GM19035 (cell line): Measurements from ENCODE around the gene DIAPH3.
"Not testable (repeated sequence)": the region's sequence is repeated elsewhere in the genome, so short reads cannot be mapped to it uniquely, and the experiment has no call there.

Experiments used
- ATAC-seq: cut with Tn5 transposase; IDR thresholded peaks from one replicate; pipeline ENCODE4 v1.9.1; 2021; ENCODE audit not compliant: unreplicated experiment

DIAPH3 gene, protein sequence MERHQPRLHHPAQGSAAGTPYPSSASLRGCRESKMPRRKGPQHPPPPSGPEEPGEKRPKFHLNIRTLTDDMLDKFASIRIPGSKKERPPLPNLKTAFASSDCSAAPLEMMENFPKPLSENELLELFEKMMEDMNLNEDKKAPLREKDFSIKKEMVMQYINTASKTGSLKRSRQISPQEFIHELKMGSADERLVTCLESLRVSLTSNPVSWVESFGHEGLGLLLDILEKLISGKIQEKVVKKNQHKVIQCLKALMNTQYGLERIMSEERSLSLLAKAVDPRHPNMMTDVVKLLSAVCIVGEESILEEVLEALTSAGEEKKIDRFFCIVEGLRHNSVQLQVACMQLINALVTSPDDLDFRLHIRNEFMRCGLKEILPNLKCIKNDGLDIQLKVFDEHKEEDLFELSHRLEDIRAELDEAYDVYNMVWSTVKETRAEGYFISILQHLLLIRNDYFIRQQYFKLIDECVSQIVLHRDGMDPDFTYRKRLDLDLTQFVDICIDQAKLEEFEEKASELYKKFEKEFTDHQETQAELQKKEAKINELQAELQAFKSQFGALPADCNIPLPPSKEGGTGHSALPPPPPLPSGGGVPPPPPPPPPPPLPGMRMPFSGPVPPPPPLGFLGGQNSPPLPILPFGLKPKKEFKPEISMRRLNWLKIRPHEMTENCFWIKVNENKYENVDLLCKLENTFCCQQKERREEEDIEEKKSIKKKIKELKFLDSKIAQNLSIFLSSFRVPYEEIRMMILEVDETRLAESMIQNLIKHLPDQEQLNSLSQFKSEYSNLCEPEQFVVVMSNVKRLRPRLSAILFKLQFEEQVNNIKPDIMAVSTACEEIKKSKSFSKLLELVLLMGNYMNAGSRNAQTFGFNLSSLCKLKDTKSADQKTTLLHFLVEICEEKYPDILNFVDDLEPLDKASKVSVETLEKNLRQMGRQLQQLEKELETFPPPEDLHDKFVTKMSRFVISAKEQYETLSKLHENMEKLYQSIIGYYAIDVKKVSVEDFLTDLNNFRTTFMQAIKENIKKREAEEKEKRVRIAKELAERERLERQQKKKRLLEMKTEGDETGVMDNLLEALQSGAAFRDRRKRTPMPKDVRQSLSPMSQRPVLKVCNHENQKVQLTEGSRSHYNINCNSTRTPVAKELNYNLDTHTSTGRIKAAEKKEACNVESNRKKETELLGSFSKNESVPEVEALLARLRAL

DNA sequence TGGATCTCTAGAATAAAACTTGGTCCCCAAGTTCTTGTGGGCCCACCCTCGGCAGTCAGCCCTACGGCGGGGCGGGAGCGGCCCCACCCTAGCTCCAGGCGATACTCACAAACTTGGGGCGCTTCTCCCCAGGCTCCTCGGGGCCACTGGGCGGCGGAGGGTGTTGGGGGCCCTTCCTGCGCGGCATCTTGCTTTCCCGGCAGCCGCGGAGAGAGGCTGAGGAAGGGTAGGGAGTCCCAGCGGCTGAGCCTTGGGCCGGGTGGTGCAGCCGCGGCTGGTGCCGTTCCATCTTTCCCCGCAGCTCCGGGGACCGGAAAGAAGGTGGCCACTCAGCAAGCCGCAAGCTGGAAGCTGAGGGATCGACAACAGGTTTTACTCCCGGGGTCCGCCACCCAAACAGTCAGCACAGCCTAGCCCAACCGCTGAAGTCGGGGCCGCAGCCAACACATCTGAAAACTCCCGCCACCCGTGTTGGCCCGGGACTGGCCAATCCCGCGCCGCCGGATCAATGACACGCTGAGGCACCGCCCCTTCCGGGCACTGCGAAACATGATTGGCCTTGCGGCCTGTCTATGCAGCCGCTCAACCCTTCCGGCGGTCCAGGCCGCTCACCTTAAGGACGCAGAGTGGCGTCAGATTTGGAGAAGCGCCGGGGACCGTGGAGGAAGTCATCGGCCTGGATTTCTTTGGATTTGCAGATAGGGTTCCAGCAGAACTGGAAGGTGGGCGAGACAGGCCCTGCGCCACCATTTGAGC, at the start of gene DIAPH3:
Gene DIAPH3, minus strand, starts transcription at position 451 of the 756 bp plus-strand sequence. Its CDS starts 162 bp downstream, at position 289.
- peak; percentile 100 for ATAC-seq

DNA sequence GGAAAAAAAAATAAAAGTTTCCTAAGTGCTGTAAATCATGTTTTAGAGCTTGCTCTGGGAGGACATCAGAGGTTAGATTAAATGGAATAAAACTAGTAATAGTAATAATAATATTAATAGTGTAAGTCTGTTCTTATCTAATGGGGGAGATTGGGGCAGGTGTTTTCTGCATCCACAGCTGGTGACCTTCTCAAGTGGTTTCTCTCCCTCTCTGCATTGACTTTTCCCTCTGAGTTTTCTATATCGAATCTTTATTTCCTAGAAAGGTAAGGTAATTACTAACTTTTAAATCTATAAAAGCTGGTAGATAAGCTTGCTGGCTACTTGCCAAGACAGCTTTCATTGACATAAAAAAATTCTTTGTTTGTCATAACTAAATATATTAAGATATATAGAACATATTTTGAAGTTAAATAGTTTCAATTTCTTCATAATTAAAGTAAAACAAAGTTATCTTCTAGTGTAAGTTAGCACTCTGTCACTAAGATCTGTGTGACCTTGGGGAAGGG, 49.6 kb upstream of the DIAPH3 start:
- ATAC-seq, result no peak

DNA sequence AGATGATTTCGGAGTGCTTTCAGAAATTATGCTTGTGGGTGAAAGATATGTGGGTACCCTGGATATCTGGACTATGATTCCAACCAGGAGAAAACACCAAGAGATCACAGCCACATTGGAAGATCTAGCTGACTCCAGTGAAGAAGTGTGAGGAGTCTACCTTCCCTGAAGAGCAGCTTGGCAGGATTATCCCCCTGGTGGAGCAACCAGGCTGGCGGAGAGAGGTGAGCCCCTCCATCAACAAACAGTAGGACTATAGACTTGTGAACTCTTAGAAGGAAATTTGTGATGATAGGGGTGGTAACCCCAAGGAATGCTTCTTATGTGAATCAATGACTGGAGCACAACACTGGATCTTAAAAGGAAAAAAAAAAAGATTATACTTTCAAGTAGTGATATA, 47.8 kb upstream of the DIAPH3 start:
- no peak for ATAC-seq

DNA sequence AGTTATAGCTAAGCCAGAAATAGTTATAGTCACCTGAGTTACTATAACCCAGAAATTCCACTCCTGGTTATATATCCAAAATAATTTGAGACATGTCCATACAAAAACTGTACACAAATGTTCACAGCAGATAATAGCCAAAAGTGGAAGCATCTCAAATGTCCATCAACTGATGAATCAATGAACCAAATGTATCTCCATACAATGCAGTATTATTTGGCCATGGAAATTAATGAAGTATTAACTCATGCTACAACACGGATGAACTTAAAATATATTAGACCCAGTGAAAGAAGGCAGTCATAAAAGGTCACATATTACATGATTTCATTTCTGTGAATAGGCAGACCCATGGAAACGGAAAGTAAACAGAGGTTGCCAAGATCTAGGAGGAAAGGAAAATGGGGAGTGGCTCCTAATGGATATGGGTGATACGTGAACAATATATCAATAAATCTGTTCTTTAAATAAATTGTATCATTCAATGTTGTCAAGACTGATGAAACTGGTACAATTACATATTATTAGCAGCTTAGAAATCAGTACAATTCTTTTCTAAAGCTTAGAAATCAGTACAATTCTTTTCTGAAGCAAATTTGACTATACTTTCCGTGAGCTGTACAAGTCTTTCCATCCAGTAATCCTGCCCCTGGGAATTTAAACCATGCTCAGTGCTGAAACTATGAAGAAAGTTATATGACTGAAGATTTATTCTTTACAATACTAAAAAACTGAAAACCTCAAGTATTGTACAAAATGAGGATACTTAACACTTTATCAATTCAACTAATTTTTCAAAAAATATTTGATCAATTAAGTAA, 47.0 kb upstream of the DIAPH3 start:
- no peak for ATAC-seq

DNA sequence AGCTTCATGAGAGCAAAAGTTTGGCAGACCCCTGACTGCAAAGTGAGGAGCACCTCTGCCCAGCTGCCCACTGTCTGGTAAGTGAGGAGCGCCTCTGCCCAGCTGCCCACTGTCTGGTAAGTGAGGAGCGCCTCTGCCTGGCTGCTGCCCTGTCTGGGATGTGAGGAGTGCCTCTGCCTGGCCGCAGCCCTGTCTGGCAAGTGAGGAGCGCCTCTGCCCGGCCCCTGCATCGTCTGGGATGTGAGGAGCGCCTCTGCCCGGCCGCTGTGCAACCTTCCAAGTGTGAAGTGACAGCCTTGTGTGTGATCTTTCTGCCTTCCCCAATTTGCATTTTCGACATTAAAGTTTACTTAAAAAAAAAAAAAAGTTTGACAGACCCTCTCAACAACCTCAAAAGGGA, 41.8 kb upstream of the DIAPH3 start:
- not testable (repeated sequence) for ATAC-seq

DNA sequence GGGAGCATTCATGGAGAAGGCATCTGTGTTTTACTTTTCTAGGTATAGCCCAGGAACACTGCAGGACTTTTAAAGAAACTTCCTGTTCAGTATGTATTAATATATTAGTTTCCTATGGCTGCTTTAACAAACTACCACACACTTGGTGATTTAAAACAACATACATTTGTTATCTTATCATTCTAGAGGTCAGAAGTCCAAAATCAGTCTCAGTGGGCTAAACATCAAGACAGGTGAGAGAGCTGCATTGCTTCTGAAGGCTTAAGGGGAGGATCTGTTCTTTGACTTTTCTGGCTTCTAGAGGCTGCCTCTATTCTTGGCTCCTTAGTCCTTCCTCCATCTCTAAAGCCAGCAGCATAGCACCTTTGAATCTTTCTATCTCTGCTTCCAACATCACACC, 37.6 kb upstream of the DIAPH3 start:
- no peak for ATAC-seq

DNA sequence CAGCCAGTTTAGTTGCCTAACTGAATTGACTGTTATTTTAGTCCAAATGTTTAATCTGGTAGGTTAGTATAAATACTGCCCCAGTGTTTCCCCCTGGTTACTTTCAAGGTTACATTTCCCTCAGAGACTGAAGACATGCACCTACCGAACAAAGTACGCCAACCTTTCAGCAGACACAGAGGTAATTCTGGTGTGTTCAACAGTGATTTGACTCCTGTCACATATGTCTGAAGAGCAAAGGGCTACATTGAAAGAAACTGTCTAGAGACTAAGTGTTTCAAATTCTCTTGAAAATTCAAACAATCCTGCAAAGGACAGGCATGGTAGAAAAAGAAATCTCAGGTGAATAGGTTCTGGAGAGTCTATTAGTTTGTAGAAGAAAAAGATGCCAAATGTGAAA, 32.2 kb upstream of the DIAPH3 start:
- ATAC-seq, result not testable (repeated sequence)

DNA sequence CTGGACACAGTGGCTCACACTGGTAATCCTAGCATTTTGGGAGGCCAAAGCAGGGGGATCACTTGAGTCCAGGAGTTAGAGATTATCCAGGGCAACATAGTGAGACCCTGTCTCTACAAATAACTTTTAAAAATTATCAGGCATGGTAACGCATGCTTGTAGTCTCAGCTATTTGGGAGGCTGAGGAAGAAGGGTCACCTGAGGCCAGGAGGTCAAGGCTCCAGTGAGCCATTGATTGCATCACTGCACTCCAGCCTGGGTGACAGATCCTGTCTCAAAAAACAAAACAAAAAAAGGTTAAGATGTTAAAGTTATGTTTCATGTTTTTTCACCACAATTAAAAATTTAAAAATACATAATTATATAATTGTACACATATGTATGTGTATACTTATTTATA, 19.2 kb upstream of the DIAPH3 start:
- no peak for ATAC-seq

DNA sequence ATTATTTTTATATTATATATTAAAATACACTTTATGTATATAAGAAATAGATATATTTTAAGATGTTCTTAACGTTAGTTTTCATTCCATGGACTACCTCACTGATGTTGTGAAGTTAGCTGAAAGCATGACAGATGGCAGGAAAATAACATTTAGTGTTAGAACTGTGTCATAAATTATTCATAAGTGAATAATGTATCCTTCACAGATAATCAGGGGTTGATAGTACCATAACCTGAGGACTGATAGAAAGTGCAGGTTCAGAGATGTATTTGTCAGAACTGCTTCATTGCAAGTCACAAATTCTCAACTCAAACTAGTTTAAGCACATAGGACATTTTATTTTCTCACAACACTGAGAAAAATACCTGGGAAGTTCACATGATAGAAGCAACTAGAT, 14.6 kb upstream of the DIAPH3 start:
- no peak for ATAC-seq

DNA sequence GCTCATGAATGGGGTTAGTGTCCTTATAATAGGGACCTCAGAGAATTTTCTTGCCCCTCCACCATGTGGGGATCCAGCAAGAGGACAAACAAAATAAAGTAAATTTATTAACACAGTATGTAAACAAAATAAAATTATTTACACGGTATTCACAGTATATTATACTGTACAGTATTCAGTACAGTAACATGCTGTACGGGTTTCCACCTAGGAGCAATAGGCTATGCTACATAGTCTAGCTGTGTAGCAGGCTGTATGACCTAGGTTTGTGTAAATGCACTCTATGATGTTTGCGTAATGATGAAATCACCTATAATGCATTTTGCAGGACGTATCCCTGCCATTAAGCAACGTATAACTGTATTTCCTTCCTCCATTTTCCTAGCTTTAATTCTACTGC, 11.8 kb upstream of the DIAPH3 start:
- no peak for ATAC-seq

DNA sequence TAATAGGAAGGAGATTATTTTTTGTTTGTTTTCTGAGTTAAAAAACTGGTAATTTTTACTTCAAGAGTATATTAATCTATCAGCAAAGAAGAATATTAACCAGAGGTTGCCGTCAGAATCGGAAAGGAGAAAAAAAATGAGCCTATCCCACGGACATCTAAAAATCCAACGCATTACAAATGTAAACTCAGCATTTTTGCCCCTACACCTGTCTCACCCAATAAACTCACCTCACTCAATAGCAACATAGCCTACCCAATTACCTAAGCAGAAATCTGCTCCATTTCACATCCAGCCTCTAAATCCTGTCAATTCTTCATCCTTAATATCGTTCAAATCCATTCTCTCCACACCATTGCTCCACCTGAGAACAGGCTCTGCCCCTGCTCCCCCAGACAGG, 10.4 kb upstream of the DIAPH3 start:
- no peak for ATAC-seq

DNA sequence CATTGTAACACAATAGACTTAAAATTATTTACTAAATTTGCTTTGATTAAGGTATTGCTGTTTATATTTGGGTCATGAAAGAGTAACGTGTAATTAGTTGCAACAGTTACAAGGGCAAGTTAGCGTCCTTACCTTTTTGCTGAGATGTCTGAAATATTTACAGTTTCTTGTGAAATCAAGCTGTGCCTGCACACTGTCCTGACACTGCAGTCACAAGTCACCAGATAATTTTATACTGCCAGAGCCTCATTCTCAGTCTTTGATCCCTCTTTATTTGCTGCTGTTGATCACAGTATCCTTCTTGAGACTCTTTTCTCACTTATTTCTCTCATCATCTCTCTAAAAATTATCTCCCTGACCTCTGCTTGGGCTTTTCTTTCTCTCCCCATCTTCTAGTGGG, 8.4 kb upstream of the DIAPH3 start:
- no peak for ATAC-seq

DNA sequence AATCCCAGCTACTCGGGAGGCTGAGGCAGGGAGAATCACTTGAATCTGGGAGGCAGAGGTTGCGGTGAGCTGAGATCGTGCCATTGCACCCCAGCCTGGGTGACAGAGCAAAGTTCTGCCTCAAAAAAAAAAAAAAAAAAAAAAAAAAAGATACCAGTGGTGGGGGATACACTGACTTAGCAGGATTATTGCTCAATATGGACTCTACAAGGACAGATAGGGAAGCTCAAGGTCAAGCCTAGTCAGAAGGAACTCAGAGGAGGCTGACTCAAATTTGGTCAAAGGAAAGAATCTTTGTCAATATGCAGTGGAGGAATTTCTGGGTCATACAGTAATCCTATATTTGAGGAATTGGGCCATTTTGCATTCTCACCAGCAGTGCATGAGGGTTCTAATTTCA, 6.7 kb upstream of the DIAPH3 start:
- ATAC-seq, result no peak

DNA sequence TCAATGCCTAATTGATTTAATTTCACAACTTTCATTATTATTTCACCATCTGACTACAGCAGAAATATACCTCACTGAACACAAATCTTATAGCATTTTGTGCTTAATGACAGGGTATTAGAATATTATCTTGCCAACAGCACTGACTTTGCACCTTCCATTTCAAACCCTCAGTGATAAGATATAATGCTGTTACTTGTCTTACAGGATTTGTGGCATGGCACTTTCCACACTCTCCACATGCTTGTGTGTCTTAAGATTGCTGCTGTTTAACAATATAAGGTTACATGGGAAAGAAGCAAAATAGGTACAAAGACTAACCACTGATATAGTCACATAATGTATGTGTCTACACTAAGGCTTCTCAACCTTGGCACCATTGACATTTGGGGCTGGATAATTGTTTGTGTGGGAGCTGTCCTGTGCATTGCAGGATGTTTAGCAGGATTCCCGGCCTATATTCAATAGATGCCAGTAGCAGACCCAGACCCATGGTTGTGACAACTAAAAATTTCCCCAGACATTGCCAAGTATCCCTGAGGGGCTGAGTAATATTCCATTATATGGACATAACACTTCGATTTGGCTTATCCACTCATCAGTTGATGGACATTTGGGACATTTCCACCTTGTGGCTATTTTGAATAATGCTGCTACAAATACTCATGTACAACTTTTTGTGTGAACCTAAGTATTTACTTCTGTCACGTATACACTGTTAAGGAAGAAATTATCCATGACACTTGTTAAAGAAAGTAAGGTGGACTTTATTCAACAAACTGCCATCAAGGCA, 5.7 kb upstream of the DIAPH3 start:
- ATAC-seq, result no peak

DNA sequence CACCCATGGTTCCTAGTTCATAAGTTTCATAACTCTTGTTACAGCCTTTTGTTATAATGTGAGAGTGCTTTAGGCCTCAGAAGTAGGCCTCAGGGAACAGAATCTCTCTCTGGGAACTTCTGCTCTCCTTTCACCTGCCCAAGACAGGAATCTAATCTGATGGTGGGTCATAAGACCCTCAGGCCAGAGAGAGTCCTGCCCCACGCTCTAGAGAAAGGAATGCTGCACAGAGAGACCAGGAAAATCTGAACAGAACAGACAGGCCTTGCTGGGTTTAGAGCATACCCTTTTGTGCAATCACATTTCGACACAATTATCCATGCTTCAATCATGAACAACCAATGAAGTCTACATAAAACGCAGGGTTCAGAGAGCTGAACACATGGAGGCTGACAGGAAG, 3.4 kb upstream of the DIAPH3 start:
- ATAC-seq, result no peak

DNA sequence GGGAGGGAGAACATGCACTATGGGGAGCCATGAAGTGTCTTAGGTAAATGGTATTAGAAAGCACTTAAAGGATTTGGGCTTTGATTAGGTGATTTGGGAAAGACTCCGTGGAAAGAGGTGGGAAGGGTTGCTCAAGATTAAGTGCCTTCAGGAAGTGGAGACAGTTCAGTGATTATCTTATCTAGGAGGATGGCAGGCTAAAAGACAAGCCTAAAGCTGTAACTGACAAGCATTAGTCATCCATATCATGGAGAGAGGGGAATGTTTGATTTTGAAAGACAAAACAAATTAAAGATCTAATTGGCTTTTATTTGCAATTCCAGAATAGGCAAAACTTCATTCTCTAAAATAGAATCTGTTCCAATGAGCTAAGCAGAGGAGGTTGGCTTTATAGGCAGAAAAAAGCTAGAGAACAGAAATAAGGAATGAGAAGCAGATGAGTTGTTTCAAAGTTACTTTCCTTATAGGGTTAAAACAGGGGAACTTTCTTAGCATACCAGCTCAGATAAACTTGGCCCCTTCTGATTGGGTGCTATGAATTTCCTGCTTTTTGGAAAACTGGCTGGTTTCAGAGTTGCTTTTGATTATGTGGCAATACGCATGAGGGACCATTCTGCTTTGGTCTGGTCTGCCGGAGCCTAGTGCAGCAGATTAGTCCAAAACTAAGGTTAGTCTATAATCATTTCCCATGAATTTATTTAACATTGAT, 1.8 kb upstream of the DIAPH3 start:
- no peak for ATAC-seq

DNA sequence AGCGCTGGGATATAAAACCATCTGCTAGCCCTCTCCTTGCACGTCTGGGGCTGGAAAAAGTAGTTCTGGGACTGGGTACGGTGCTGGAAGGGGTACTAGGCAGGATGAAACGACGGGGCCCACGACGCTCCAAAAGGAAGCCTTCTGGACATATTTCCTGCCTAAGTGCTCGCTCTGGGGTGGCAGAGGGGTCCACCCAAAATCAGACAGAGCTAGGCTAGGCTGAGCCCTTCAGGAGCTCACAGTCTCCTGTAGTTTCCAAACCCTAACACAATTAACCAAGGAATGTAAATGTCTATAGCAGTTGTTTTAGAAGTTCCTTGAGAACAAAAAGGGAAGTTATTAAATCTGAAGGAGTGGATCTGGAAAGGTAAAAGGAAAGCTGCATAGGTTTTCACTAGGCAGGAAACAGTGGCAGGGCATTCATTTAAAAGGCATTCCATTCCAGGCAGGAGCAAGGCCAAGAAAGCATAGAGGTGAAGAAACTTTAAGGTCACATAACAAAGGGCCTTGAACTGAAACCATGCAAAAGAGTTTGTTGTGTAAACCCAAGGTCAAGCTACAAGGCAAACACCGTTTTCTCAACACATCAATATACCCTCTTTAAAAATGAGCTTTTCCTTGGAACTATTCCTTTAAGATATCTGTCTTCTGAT, 634 bp upstream of the DIAPH3 start:
- peak; percentile 29 for ATAC-seq

DNA sequence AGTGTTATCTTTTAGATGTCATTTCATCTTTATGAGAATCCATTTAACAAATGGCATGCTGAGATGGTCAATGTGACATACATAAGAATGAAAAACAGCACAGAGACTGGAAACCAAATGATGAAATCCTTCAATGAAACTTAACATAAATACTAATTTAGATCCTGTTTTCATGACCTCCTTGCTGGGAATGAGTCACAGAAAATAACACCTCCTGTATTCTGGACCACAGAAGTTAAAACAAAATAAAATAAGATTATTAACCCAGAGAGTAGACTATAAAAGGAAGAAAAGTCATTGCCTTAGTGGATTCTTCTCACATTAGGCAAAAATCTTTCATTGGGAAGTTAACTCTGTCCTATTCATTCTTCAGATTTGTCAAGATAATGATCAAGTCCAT, 1.6 kb downstream of the DIAPH3 start:
- no peak for ATAC-seq
